SU-DHL-6 (cell line): ENCODE measurements around the gene HABP4.

ENCODE experiments used
- H2AFZ ChIP-seq: fragments of 200-600 bp; sonication (generic); 2 replicates; pipeline ENCODE4 v1.6.1; 2014; ENCODE audit warnings: low read depth, mild to moderate bottlenecking, moderate library complexity, mixed read lengths, antibody characterized with exemption, low read length; ENCODE audit not compliant: severe bottlenecking
- H3F3A ChIP-seq: fragments of 200-600 bp; shearing (Covaris generic); 2 replicates; pipeline ENCODE4 v1.6.0; 2016; ENCODE audit warnings: antibody characterized with exemption, mild to moderate bottlenecking; ENCODE audit not compliant: insufficient read depth
- H3K27ac ChIP-seq: fragments of 200-600 bp; sonication (generic); 2 replicates; pipeline ENCODE4 v1.5.1; 2016; ENCODE audit warnings: low read depth, mild to moderate bottlenecking, low read length, moderate library complexity, mixed read lengths
- H3K27me3 ChIP-seq: fragments of 200-600 bp; sonication (generic), shearing (Covaris generic); 2 replicates; pipeline ENCODE4 v1.6.0; 2014; ENCODE audit warnings: mild to moderate bottlenecking, low read length
- H3K36me3 ChIP-seq: fragments of 200-600 bp; sonication (generic); 2 replicates; pipeline ENCODE4 v1.6.1; 2014; ENCODE audit warnings: mild to moderate bottlenecking, low read length, mixed read lengths
- H3K4me2 ChIP-seq: fragments of 300-600, 200-600 bp; shearing (Covaris generic), sonication (generic); 2 replicates; pipeline ENCODE4 v1.6.0; 2014; ENCODE audit warnings: low read length, low read depth, mild to moderate bottlenecking; ENCODE audit not compliant: poor library complexity, severe bottlenecking
- H3K4me3 ChIP-seq: fragments of 200-600 bp; sonication (generic); 2 replicates; pipeline ENCODE4 v1.5.1; 2014; ENCODE audit warnings: antibody characterized with exemption, low read length, mild to moderate bottlenecking, mixed read lengths; ENCODE audit not compliant: insufficient read depth, poor library complexity, severe bottlenecking
- H3K79me2 ChIP-seq: fragments of 200-600 bp; sonication (generic); 2 replicates; pipeline ENCODE4 v1.6.1; 2014; ENCODE audit warnings: mild to moderate bottlenecking, low read length, moderate library complexity; ENCODE audit not compliant: insufficient read depth
- H3K9ac ChIP-seq: fragments of 200-600 bp; sonication (generic); 2 replicates; pipeline ENCODE4 v1.7.0; 2014; ENCODE audit warnings: mild to moderate bottlenecking, low read length
- H3K9me2 ChIP-seq: fragments of 200-600 bp; sonication (generic); replicated peaks from 2 replicates; pipeline ENCODE4 v1.6.1; 2014; ENCODE audit warnings: low read length; ENCODE audit not compliant: insufficient read depth
- H3K9me3 ChIP-seq: fragments of 200-600 bp; sonication (generic); 2 replicates; pipeline ENCODE4 v1.6.1; 2014; ENCODE audit warnings: low read length, mixed read lengths; ENCODE audit not compliant: insufficient read depth
- H4K20me1 ChIP-seq: fragments of 200-600 bp; sonication (generic); 2 replicates; pipeline ENCODE4 v1.6.1; 2014; ENCODE audit warnings: low read depth, mild to moderate bottlenecking, antibody characterized with exemption, low read length, moderate library complexity, mixed read lengths
- EZH2phosphoT487 ChIP-seq: fragments of 200-600 bp; sonication (generic), shearing (Covaris generic); conservative IDR thresholded peaks from 2 replicates; pipeline ENCODE4 v1.6.1; 2018; ENCODE audit warnings: mild to moderate bottlenecking, antibody characterized with exemption, low read length, moderate library complexity, mixed read lengths
- TF ChIP-seq, protein P1 (sequence below): fragments of 200-600 bp; sonication (generic); IDR thresholded peaks from one replicate; pipeline ENCODE4 v1.5.1; 2017; ENCODE audit warnings: antibody characterized with exemption, mild to moderate bottlenecking, low read length, moderate library complexity; ENCODE audit not compliant: insufficient read depth, poor library complexity, severe bottlenecking

Gene HABP4

GRCh38 chr9:96489482-96489979 lies 39.6 kb downstream of the HABP4 start:
- no peak for TF ChIP-seq EZH2phosphoT487
- TF ChIP-seq, protein P1, sequence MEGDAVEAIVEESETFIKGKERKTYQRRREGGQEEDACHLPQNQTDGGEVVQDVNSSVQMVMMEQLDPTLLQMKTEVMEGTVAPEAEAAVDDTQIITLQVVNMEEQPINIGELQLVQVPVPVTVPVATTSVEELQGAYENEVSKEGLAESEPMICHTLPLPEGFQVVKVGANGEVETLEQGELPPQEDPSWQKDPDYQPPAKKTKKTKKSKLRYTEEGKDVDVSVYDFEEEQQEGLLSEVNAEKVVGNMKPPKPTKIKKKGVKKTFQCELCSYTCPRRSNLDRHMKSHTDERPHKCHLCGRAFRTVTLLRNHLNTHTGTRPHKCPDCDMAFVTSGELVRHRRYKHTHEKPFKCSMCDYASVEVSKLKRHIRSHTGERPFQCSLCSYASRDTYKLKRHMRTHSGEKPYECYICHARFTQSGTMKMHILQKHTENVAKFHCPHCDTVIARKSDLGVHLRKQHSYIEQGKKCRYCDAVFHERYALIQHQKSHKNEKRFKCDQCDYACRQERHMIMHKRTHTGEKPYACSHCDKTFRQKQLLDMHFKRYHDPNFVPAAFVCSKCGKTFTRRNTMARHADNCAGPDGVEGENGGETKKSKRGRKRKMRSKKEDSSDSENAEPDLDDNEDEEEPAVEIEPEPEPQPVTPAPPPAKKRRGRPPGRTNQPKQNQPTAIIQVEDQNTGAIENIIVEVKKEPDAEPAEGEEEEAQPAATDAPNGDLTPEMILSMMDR = no peak
- Histone ChIP-seq H3K9me2 (no peaks in the 10 kb centered on the region), H3K9me3 (no peaks in the 10 kb centered on the region), H3K4me3 (no peak overlapping the region), H4K20me1 (no peaks in the 10 kb centered on the region), H3K4me2 (no peak overlapping the region), H3K36me3 (no peaks in the 10 kb centered on the region), H3F3A (no peaks in the 10 kb centered on the region), H2AFZ (no peak overlapping the region), H3K27ac (no peak overlapping the region), H3K9ac (no peak overlapping the region), H3K79me2 (no peaks in the 10 kb centered on the region), H3K27me3 (no peaks in the 10 kb centered on the region)

GRCh38 chr9:96490534-96491078 lies 40.6 kb downstream of the HABP4 start:
- Histone ChIP-seq H3K9me2 (no peaks in the 10 kb centered on the region), H3K79me2 (no peaks in the 10 kb centered on the region), H3K36me3 (no peaks in the 10 kb centered on the region), H3K4me2 (no peak overlapping the region), H3K4me3 (no peak overlapping the region), H3K27me3 (no peaks in the 10 kb centered on the region), H3K9ac (no peak overlapping the region), H4K20me1 (no peaks in the 10 kb centered on the region), H3F3A (no peaks in the 10 kb centered on the region), H3K9me3 (no peaks in the 10 kb centered on the region), H3K27ac (no peak overlapping the region), H2AFZ (no peak overlapping the region)
- no peak for TF ChIP-seq EZH2phosphoT487
- TF ChIP-seq, protein P1 = no peak

- Histone ChIP-seq H3K27me3 (no peaks in the 10 kb centered on the region), H3K79me2 (no peaks in the 10 kb centered on the region), H3K9ac (no peak overlapping the region), H3F3A (no peaks in the 10 kb centered on the region), H3K27ac (no peak overlapping the region), H3K36me3 (no peaks in the 10 kb centered on the region), H3K9me2 (no peaks in the 10 kb centered on the region), H4K20me1 (no peaks in the 10 kb centered on the region), H3K4me2 (no peak overlapping the region), H3K4me3 (no peak overlapping the region), H2AFZ (no peak overlapping the region), H3K9me3 (no peaks in the 10 kb centered on the region)
- TF ChIP-seq EZH2phosphoT487 = no peak
- TF ChIP-seq, protein P1 = no peak
Measured at GRCh38 chr9:96491079-96491879, 41.3 kb downstream of the HABP4 start.
